Measurements from ENCODE around the gene SDHD.
"Not testable (repeated sequence)": the region's sequence is repeated elsewhere in the genome, so short reads cannot be mapped to it uniquely, and the experiment has no call there.

The SDHD gene

GRCh38 chr11:112058103-112058502 is 28.6 kb upstream of the SDHD start:
- Histone ChIP-seq H3K4me1 (ENCODE audit: control insufficient read depth in 1 of 2, insufficient read depth in 2 of 2, low read length in 2 of 2) (no peaks in the 10 kb centered on the region), H3K9me3 (ENCODE audit: control insufficient read depth in 1 of 2, low read length in 2 of 2) (no peaks in the 10 kb centered on the region), H3K4me3 (ENCODE audit: low read depth in 1 of 2, low read length in 2 of 2) (no peak overlapping the region), H3K36me3 (ENCODE audit: control insufficient read depth in 1 of 2, insufficient read depth in 2 of 2, low read length in 2 of 2) (peaks cover 20 to 71% of the 10 kb centered on the region in 2 donors), H3K27me3 (ENCODE audit: low read depth, low read length) (no peaks in the 10 kb centered on the region), H3K27ac (ENCODE audit: low read length) (no peak overlapping the region)

GRCh38 chr11:112062923-112063322 is 23.8 kb upstream of the SDHD start:
- Histone ChIP-seq H3K9me3 (ENCODE audit: control insufficient read depth in 1 of 2, low read length in 2 of 2) (no peaks in the 10 kb centered on the region), H3K4me3 (ENCODE audit: low read depth in 1 of 2, low read length in 2 of 2) (no peak overlapping the region), H3K27me3 (ENCODE audit: low read depth, low read length) (no peaks in the 10 kb centered on the region), H3K27ac (ENCODE audit: low read length) (no peak overlapping the region), H3K36me3 (ENCODE audit: control insufficient read depth in 1 of 2, insufficient read depth in 2 of 2, low read length in 2 of 2) (peaks cover 14 to 42% of the 10 kb centered on the region in 2 donors), H3K4me1 (ENCODE audit: control insufficient read depth in 1 of 2, insufficient read depth in 2 of 2, low read length in 2 of 2) (no peaks in the 10 kb centered on the region)

- peak within 1 kb of the TSS; percentile 91 to 100 for H3K4me3 ChIP-seq (ENCODE audit: low read depth in 1 of 2, low read length in 2 of 2)
- no peaks in the 10 kb centered on the region for H3K27me3 ChIP-seq (ENCODE audit: low read depth, low read length)
- peaks cover 8 to 22% of the 10 kb centered on the region in 2 donors for H3K4me1 ChIP-seq (ENCODE audit: control insufficient read depth in 1 of 2, insufficient read depth in 2 of 2, low read length in 2 of 2)
- peak within 1 kb of the TSS; percentile 83 for H3K27ac ChIP-seq (ENCODE audit: low read length)
- H3K9me3 ChIP-seq (ENCODE audit: control insufficient read depth in 1 of 2, low read length in 2 of 2) = no peaks in the 10 kb centered on the region
- peaks cover 15 to 30% of the 10 kb centered on the region in 2 donors for H3K36me3 ChIP-seq (ENCODE audit: control insufficient read depth in 1 of 2, insufficient read depth in 2 of 2, low read length in 2 of 2)
Observed at GRCh38 chr11:112073941-112074811, 12.5 kb upstream of the SDHD start, which contains the start of the genes NKAPD1 and PIH1D2. Gene NKAPD1 (plus strand): TSS chr11:112074299. CDS start chr11:112075575, 1,276 bp downstream. Gene PIH1D2 (minus strand): TSS chr11:112074017. CDS start chr11:112073174, 843 bp downstream.

- no peak overlapping the region for H3K27ac ChIP-seq (ENCODE audit: low read length)
- no peaks in the 10 kb centered on the region for H3K9me3 ChIP-seq (ENCODE audit: control insufficient read depth in 1 of 2, low read length in 2 of 2)
- H3K36me3 ChIP-seq (ENCODE audit: control insufficient read depth in 1 of 2, insufficient read depth in 2 of 2, low read length in 2 of 2) = peaks cover 51 to 67% of the 10 kb centered on the region in 2 donors
- H3K4me3 ChIP-seq (ENCODE audit: low read depth in 1 of 2, low read length in 2 of 2) = no peak overlapping the region
- H3K27me3 ChIP-seq (ENCODE audit: low read depth, low read length) = no peaks in the 10 kb centered on the region
- peaks cover 10 to 12% of the 10 kb centered on the region in 2 donors for H3K4me1 ChIP-seq (ENCODE audit: control insufficient read depth in 1 of 2, insufficient read depth in 2 of 2, low read length in 2 of 2)
Observed at GRCh38 chr11:112082729-112083128, 3.9 kb upstream of the SDHD start.

GRCh38 chr11:112085822-112086421 is 751 bp upstream of the SDHD start:
- Histone ChIP-seq H3K27ac (ENCODE audit: low read length) (peak overlapping the region; percentile 91), H3K36me3 (ENCODE audit: control insufficient read depth in 1 of 2, insufficient read depth in 2 of 2, low read length in 2 of 2) (peaks cover 48 to 69% of the 10 kb centered on the region in 2 donors)

GRCh38 chr11:112087212-112087611 is 539 bp downstream of the SDHD start:
- peak overlapping the region; percentile 91 for H3K27ac ChIP-seq (ENCODE audit: low read length)
- peaks cover 14 to 35% of the 10 kb centered on the region in 2 donors for H3K4me1 ChIP-seq (ENCODE audit: control insufficient read depth in 1 of 2, insufficient read depth in 2 of 2, low read length in 2 of 2)
- H3K4me3 ChIP-seq (ENCODE audit: low read depth in 1 of 2, low read length in 2 of 2) = peak overlapping the region; percentile 94 to 97
- no peaks in the 10 kb centered on the region for H3K27me3 ChIP-seq (ENCODE audit: low read depth, low read length)
- H3K36me3 ChIP-seq (ENCODE audit: control insufficient read depth in 1 of 2, insufficient read depth in 2 of 2, low read length in 2 of 2) = peaks cover 49 to 69% of the 10 kb centered on the region in 2 donors
- H3K9me3 ChIP-seq (ENCODE audit: control insufficient read depth in 1 of 2, low read length in 2 of 2) = no peaks in the 10 kb centered on the region

More at GRCh38 chr11:112085822-112086421, 751 bp upstream of the SDHD start:
- Histone ChIP-seq H3K4me1 (ENCODE audit: control insufficient read depth in 1 of 2, insufficient read depth in 2 of 2, low read length in 2 of 2) (peaks cover 14 to 35% of the 10 kb centered on the region in 2 donors), H3K9me3 (ENCODE audit: control insufficient read depth in 1 of 2, low read length in 2 of 2) (no peaks in the 10 kb centered on the region), H3K4me3 (ENCODE audit: low read depth in 1 of 2, low read length in 2 of 2) (peak overlapping the region; percentile 94 to 97), H3K27me3 (ENCODE audit: low read depth, low read length) (no peaks in the 10 kb centered on the region)

- H3K27ac ChIP-seq (ENCODE audit: low read length); H3K4me3 ChIP-seq (ENCODE audit: low read depth in 1 of 2, low read length in 2 of 2); H3K9me3 ChIP-seq (ENCODE audit: control insufficient read depth in 1 of 2, low read length in 2 of 2); H3K27me3 ChIP-seq (ENCODE audit: low read depth, low read length); H3K4me1 ChIP-seq (ENCODE audit: control insufficient read depth in 1 of 2, insufficient read depth in 2 of 2, low read length in 2 of 2): not testable (repeated sequence)
- peaks cover 30 to 54% of the 10 kb centered on the region in 2 donors for H3K36me3 ChIP-seq (ENCODE audit: control insufficient read depth in 1 of 2, insufficient read depth in 2 of 2, low read length in 2 of 2)
Observed at GRCh38 chr11:112095302-112095701, 8.6 kb downstream of the SDHD start.

- H3K4me3 ChIP-seq (ENCODE audit: low read depth in 1 of 2, low read length in 2 of 2) = no peak overlapping the region
- no peaks in the 10 kb centered on the region for H3K9me3 ChIP-seq (ENCODE audit: control insufficient read depth in 1 of 2, low read length in 2 of 2)
- no peaks in the 10 kb centered on the region for H3K4me1 ChIP-seq (ENCODE audit: control insufficient read depth in 1 of 2, insufficient read depth in 2 of 2, low read length in 2 of 2)
- no peaks in the 10 kb centered on the region for H3K27me3 ChIP-seq (ENCODE audit: low read depth, low read length)
- H3K27ac ChIP-seq (ENCODE audit: low read length) = no peak overlapping the region
- peaks cover 26 to 46% of the 10 kb centered on the region in 2 donors for H3K36me3 ChIP-seq (ENCODE audit: control insufficient read depth in 1 of 2, insufficient read depth in 2 of 2, low read length in 2 of 2)
Observed at GRCh38 chr11:112096194-112096593, 9.5 kb downstream of the SDHD start.

- H3K27me3 ChIP-seq (ENCODE audit: low read depth, low read length) = no peaks in the 10 kb centered on the region
- H3K4me3 ChIP-seq (ENCODE audit: low read depth in 1 of 2, low read length in 2 of 2) = no peak overlapping the region
- no peaks in the 10 kb centered on the region for H3K4me1 ChIP-seq (ENCODE audit: control insufficient read depth in 1 of 2, insufficient read depth in 2 of 2, low read length in 2 of 2)
- no peak overlapping the region for H3K27ac ChIP-seq (ENCODE audit: low read length)
- peaks cover 16 to 30% of the 10 kb centered on the region in 2 donors for H3K36me3 ChIP-seq (ENCODE audit: control insufficient read depth in 1 of 2, insufficient read depth in 2 of 2, low read length in 2 of 2)
- H3K9me3 ChIP-seq (ENCODE audit: control insufficient read depth in 1 of 2, low read length in 2 of 2) = no peaks in the 10 kb centered on the region
Observed at GRCh38 chr11:112097734-112098528, 11.3 kb downstream of the SDHD start.

- Histone ChIP-seq H3K9me3 (ENCODE audit: control insufficient read depth in 1 of 2, low read length in 2 of 2) (no peaks in the 10 kb centered on the region), H3K36me3 (ENCODE audit: control insufficient read depth in 1 of 2, insufficient read depth in 2 of 2, low read length in 2 of 2) (peaks cover 13 to 16% of the 10 kb centered on the region in 2 donors), H3K4me1 (ENCODE audit: control insufficient read depth in 1 of 2, insufficient read depth in 2 of 2, low read length in 2 of 2) (no peaks in the 10 kb centered on the region), H3K4me3 (ENCODE audit: low read depth in 1 of 2, low read length in 2 of 2) (no peak overlapping the region), H3K27ac (ENCODE audit: low read length) (no peak overlapping the region), H3K27me3 (ENCODE audit: low read depth, low read length) (no peaks in the 10 kb centered on the region)
Observed at GRCh38 chr11:112100462-112100861, 13.8 kb downstream of the SDHD start.

GRCh38 chr11:112103446-112103845 is 16.8 kb downstream of the SDHD start:
- H3K27me3 ChIP-seq (ENCODE audit: low read depth, low read length) = no peaks in the 10 kb centered on the region
- H3K27ac ChIP-seq (ENCODE audit: low read length) = no peak overlapping the region
- no peaks in the 10 kb centered on the region for H3K9me3 ChIP-seq (ENCODE audit: control insufficient read depth in 1 of 2, low read length in 2 of 2)
- no peaks in the 10 kb centered on the region for H3K4me1 ChIP-seq (ENCODE audit: control insufficient read depth in 1 of 2, insufficient read depth in 2 of 2, low read length in 2 of 2)
- no peak overlapping the region for H3K4me3 ChIP-seq (ENCODE audit: low read depth in 1 of 2, low read length in 2 of 2)
- peaks cover 0 to 8% of the 10 kb centered on the region in 2 donors for H3K36me3 ChIP-seq (ENCODE audit: control insufficient read depth in 1 of 2, insufficient read depth in 2 of 2, low read length in 2 of 2)

Data from muscle layer of duodenum (tissue), 2 donors.